PFSK-1 (cell line): ENCODE results near the gene CYBRD1.

Experiments
- FOXP2 ChIP-seq: optimal IDR thresholded peaks from 2 replicates; pipeline ENCODE3; 2011; ENCODE audit warnings: borderline replicate concordance, control low read depth, inconsistent platforms; ENCODE audit not compliant: insufficient read depth; ENCODE audit errors: extremely low read length, extremely low read depth
- POLR2AphosphoS5 ChIP-seq: IDR thresholded peaks from 2 replicates; pipeline ENCODE4 v1.6.1; 2012; ENCODE audit warnings: low read depth, mild to moderate bottlenecking, control low read depth, low read length, moderate library complexity
- REST ChIP-seq, 2 experiments: IDR thresholded peaks; 2 replicates each; pipeline versions ENCODE4 v1.6.1 to v1.8.0; 2011 to 2012; ENCODE audit warnings: low read depth in 2 of 2, low read length in 2 of 2, control low read depth in 1 of 2, inconsistent platforms in 1 of 2, mild to moderate bottlenecking in 1 of 2, moderate library complexity in 1 of 2; ENCODE audit not compliant: insufficient read depth in 1 of 2
- SIN3A ChIP-seq: IDR thresholded peaks from 2 replicates; pipeline ENCODE4 v1.6.1; 2012; ENCODE audit warnings: mild to moderate bottlenecking, low read length, moderate library complexity, borderline replicate concordance; ENCODE audit not compliant: insufficient read depth
- TAF1 ChIP-seq: IDR thresholded peaks from 2 replicates; pipeline ENCODE4 v1.6.1; 2012; ENCODE audit warnings: low read length, control low read depth, borderline replicate concordance; ENCODE audit not compliant: insufficient read depth

CYBRD1 gene

GRCh38 chr2:171587132-171587531 lies 64.9 kb downstream of the CYBRD1 start:
- no peak for TF ChIP-seq POLR2AphosphoS5
- TF ChIP-seq REST (IDR thresholded peaks at IDR 0.05; ENCODE audit: insufficient read depth in 1 of 2, low read depth in 2 of 2, low read length in 2 of 2) = no peak
- no peak for TF ChIP-seq FOXP2
- no peak for TF ChIP-seq TAF1
- no peak for TF ChIP-seq SIN3A

- TF ChIP-seq FOXP2 (no peak), TAF1 (no peak), POLR2AphosphoS5 (no peak), REST (IDR thresholded peaks at IDR 0.05; ENCODE audit: insufficient read depth in 1 of 2, low read depth in 2 of 2, low read length in 2 of 2) (no peak), SIN3A (no peak)
Measured at GRCh38 chr2:171587567-171587966, 65.3 kb downstream of the CYBRD1 start.

- no peak for TF ChIP-seq TAF1
- no peak for TF ChIP-seq REST (IDR thresholded peaks at IDR 0.05; ENCODE audit: insufficient read depth in 1 of 2, low read depth in 2 of 2, low read length in 2 of 2)
- no peak for TF ChIP-seq FOXP2
- TF ChIP-seq POLR2AphosphoS5 = no peak
- no peak for TF ChIP-seq SIN3A
Measured at GRCh38 chr2:171590116-171590515, 67.8 kb downstream of the CYBRD1 start.

GRCh38 chr2:171592036-171592555 lies 69.8 kb downstream of the CYBRD1 start:
- TF ChIP-seq TAF1 = no peak
- no peak for TF ChIP-seq FOXP2
- TF ChIP-seq POLR2AphosphoS5 = no peak
- no peak for TF ChIP-seq SIN3A
- TF ChIP-seq REST (IDR thresholded peaks at IDR 0.05; ENCODE audit: insufficient read depth in 1 of 2, low read depth in 2 of 2, low read length in 2 of 2) = no peak

- TF ChIP-seq SIN3A (no peak), TAF1 (no peak), POLR2AphosphoS5 (no peak), FOXP2 (no peak), REST (IDR thresholded peaks at IDR 0.05; ENCODE audit: insufficient read depth in 1 of 2, low read depth in 2 of 2, low read length in 2 of 2) (no peak)
Measured at GRCh38 chr2:171595456-171595855, 73.2 kb downstream of the CYBRD1 start.
